GM19099 (cell line): ENCODE data around the gene SERPINA9.

ENCODE experiments used
- POLR2A ChIP-seq: IDR thresholded peaks from 3 replicates; pipeline ENCODE4 v1.6.1; 2011; ENCODE audit warnings: low read depth; ENCODE audit not compliant: insufficient read length; ENCODE audit errors: extremely low read depth

SERPINA9 gene

DNA sequence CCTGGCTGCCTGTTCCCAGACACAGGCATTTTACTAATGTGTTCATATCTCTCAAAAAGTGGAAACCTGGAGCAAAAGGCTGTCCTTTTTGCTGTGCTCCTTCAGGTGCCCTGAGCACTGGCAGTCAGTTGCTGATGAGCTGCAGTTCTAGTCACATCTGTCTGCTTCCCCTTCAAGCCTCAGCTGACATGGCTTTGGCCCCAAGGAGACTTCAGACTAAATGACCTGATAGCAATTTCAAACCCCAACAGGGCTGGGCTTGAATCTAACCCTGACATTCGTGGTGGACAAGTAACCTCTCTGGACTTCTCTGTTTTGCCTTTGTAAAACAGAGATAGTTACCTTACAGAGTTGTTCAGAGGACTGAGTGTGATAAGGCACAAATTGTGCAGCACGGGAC is 5.7 kb downstream of the SERPINA9 start:
- TF ChIP-seq POLR2A: no peak

DNA sequence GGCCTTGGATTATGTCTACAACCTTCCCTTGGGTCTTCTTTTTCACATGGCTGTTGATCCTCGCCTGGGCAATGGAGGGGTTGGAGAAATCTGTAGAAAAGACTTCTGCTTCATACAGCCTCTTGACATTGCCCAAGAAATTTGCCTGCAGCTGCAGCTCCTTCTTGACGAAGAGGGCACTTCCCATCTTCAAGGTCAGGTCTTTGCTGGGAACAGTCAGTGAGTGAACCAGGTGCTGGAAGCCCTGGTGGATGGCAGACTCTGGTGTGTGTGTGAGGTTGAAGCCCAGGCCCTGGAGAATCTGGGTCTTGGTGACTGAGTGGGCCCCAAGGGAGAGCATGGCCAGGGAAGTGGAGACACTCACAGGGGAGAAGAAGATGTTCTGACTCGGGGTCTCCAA is 6.7 kb downstream of the SERPINA9 start:
- no peak for TF ChIP-seq POLR2A

DNA sequence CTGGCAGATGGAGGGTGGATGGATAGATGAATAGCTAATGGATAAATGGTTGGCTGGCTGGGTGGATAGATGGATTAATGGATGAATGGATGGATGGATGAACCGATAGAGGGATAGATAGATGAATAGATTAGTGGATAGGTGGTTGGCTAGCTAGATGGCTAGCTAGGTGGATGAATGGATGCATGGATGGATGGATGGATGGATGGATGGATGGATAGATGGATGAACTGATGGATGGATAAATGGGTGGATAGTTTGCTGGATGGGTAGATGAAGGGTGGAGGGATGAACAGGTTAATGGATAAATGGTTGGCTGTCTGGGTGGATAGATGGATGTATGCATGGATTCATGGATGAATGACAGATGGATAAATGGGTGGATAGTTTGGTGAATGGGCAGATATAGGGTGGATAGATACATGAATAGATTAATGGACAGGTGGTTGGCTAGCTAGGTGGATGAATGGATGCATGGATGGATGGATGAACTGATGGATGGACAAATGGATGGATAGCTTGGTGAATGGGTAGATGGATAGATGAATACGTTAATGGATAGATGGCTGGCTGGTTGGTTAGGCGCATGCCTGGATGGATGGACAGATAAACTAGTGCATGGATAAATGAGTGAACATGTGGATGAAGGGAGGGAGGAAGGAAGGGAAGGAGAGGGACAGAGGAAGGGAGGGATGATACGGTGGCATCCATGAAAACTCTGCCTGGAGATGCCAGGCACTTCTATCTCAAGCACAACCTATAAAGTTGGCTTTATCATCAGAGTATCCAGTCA is 8.1 kb downstream of the SERPINA9 start:
- no peak for TF ChIP-seq POLR2A

DNA sequence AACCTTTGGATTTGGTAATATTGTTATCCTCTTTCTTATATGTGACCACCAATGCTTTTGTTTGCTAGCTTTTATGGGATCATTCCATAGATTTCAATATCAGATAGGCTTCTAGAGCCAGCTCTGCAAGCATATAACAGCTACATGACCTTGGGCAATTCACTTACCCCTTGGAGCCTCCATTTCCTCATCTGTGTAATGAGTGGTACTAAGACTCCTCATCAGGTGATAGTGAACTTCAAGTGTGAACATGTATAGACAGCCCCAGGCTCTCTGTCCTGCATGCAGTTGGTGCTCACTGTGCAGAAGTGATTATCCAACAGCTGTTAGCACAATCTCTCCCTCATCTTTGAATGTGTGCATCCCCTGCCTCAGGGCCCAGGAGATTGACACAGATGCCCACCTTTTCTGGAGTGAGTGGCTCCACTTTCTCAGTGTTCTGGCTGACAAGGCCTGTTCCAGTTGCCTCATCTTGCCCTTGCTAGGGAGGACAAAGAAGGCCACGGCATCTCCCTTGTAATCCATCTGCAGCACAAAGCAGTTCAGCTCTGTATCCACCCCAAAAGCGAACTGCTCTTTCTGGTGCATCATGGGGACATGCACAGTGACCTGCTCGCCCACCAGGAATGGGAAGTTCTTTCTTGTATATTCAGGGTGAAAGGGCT is 9.2 kb downstream of the SERPINA9 start:
- no peak for TF ChIP-seq POLR2A

DNA sequence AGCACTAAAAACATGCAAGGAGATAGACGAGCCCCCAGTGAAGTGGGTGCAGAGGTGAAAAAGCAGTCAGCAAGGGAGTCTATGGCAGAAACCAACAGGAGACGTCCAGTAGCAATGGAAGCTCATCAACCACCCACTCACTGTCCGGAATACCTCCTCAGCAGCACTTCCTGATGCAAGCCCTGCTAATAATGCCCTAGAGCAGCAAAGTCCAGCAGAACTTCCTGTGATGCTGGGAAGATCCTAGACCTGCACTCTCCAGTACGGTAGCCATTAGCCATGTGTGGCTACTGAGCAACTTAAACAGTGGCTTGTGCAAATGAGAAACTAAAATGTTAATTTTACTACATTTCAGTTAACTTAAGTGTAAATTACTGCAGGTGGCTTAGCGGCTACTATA is 11.0 kb downstream of the SERPINA9 start:
- TF ChIP-seq POLR2A: no peak

DNA sequence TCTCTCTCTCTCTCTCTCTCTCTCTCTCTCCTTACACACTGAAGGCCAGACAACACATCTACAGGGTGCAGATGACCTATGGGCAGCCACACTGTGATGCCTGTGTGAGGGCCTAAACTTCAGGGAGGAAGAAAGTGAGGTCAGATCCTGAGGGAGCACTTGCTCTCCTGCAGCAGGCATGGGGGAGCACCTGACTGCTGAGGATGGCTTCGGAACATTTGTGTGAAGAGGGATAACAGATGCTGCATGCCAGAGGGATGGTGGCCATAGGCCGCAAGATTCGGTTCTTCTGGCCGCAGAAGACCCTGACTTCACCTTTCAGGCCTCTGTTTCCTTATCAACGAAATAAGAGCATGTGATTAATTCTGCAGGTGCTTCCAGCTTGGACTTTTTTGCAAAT is 11.7 kb downstream of the SERPINA9 start:
- no peak for TF ChIP-seq POLR2A

DNA sequence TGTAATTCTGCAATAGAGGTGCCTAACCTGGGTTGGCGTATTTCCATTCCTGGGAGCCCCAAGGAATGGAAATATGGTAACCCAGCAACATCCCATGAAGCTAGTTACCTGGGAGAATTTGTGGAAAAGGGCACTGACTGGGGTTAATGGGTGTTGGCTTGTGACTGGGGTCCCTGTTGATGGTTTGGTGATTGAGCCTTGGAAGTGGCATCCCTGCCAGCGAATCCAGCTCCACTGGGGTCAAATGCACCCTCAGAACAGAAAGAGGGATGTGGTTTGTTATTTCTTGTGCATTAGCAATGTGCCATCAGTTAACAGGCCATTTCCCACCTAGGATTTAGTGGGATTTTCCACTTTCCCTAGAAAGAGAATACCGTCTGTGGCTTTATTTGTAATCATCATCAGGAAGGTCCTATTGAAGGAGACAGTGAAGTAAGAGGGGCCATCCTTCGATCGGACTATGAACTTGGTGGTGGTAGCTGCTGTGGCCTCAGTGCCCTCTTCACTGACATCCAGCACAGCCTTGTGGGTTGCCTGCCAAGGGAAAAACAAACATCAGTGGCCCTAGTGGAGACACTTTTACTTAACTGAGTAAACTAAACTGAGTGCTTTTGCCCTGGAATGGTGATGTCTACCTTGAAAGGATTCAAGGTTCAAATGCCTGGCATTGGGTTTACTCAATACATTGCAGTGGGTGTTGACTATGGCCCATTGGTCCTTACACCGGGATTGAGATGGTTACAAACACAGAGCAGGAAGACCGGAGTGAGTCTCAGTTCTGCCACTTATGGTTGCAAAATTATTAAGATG is 13.0 kb downstream of the SERPINA9 start:
- TF ChIP-seq POLR2A: no peak

DNA sequence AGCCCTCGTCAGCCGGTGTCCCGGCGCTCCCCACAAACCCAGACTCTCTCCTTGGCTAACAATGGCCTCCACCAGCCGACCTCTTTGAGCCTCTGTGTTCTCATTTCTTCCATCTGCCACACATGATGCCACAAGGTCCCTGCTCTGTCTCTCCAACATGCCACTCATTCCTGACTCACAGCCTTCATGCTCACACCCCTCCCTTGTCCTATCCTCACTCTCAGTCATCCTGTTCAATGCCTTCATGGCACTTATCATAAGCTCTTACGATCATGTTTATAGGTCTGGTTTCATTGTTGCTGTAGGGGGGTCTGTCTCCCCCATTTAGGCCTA is 13.8 kb downstream of the SERPINA9 start:
- no peak for TF ChIP-seq POLR2A

DNA sequence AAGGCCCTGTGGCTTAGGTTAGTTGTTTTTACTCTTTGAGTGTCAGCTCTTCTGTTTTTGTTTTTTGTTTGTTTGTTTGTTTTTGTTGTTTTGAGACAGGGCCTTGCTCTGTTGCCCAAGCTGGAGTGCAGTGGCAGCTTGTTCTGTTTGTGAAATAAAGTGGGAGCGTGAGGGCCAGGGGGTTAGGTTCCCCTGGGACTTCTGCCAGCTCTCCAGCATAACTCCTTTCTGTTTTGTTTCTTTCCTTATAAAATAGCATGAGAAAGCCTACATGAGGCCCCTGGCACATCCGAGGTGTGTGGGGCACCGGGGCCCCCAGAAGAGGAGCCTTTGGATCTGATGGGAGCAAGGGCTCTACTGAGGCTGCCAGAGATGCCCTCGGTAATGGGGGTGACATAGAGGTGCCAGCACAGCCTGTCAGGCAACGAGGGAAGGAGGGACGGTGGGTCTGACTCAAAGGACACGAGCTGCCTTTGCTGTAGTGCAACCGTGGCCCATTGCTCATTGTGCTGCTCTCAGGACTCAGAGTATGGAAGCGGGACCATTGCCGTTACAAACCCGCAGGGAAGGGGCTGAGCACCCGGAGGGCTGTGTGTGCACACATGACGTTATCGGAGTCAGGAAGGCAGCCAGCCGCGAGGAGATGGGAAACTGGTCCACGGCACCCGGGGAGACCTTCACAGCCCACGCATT is 14.3 kb downstream of the SERPINA9 start:
- TF ChIP-seq POLR2A: no peak

DNA sequence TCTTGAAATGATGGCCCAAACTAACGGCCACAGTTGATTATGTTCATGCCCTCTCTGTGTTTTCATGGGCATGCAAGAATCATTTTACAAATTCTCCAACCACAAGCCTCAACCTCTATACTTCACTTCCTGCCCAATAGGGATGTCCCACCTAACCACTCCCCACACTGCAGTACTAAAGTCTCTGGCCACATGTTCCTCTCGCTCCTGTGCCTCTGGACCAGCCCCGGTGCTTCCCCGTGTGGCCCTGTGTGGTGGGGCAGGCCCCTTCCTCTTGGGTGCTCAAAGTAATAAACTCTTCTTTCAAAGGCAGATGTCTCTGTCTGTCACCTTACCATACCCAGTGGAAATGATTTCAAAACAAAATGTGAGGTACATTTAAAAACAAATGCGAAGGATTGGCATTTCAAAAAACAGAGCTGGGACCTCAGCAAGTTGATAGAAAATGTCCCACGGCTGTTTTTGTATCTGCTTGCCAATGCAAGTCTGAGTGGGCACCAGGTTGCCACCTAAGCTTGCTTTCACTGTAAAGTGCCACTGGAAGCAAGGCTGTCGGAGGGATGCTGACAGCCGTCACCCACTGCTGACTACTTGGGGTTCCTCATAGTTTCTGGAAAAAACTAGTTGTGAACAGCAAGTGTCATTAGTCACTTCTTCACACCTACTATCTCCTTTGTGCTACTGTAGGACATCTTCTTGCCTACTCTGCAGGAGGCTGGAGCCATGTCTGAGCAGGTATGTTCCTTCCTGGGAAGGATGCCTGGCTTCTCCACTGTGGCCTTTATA is 15.2 kb downstream of the SERPINA9 start:
- no peak for TF ChIP-seq POLR2A

DNA sequence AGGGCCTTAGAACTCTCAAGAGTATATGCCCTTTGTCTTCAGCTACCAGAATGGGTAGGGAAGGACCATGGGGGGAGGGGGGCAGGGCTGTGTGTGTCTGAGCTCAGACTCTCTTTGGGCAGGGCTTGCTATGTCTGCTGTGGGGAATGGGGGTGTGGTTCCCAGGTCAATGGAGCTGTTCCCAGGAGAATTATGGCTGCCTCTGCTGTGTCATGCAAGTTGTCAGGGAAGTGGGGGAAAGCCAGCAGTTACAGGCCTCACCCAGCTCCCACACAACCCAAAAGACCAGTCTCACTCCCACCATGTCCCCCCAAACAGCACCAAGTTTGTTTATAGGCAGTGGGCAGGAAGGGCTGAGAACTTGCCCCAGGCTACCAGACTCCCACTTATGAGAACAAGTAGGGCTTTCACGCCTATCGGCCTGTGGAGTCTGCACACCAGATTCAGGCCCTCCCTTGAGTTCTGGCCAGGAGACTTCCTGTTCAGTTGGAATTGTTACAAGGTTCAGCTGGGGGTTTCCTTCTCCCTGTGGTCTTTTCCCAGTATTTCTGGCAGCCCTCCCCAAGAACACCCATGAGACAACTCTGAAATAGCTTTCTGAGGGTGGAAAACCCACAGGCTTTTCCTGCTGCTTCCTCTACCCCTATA is 17.3 kb downstream of the SERPINA9 start:
- no peak for TF ChIP-seq POLR2A

DNA sequence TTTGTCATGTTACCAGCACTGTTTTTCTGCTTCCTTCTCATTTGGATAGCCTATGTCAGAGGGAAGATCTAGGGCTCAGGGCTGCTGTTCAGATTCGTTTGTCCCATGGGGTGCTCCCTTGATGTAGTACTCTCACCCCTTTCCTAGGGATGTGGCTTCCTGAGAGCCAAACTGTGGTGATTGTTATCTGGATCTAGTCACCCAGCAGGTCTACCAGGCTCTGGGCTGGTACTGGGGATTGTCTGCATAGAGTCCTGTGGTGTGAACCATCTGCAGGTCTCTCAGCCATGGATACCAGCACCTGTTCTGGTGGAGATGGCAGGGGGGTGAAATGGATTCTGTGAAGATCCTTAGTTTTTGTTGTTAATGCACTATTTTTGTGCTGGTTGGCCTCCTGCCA is 17.9 kb downstream of the SERPINA9 start:
- TF ChIP-seq POLR2A: no peak

DNA sequence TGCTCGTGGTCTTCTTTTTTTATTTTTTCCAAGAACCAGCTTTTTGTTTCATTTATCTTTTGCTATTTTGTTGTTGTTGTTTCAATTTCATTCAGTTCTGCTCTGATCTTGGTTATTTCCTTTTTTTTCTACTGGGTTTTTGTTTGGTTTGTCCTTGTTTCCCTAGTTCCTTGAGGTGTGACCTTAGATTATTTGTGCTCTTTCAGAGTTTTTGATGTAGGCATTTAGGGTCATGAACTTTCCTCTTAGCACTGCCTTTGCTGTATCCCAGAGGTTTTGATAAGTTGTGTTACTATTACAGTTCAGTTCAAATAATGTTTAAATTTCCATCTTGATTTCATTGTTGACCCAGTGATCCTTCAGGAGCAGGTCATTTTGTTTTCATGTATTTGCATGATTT is 20.1 kb downstream of the SERPINA9 start:
- TF ChIP-seq POLR2A: no peak

DNA sequence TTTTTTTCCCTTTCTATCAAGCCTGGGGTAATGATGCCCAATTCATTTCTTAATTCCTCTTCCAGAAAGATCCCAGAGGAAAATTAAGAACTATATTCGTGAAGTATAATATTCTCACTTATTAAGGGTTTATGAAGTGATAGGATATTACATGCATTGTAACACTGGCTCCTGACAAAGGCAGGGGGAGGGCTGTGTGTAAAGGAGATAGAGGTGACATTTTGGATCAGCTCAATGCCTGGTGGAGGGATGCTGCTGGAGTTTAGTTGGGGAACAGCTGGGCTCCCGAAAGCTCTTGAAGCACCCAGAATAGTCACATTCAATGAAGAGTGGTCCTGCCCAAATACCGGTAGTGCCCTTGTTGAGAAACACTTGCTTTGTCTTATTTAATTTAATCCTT is 24.2 kb downstream of the SERPINA9 start:
- TF ChIP-seq POLR2A: no peak
